Endothelial cell (in vitro differentiated cells): Measurements from ENCODE around the gene THAP2. TPM values are rescaled to one million over a fixed set of nuclear protein-coding genes. Genes with fewer than 3 reads are reported as not detected.
A peak's percentile ranks its signal among the peaks of the same experiment; 100 is the strongest.

Source experiments
- DNase-seq: peaks from one replicate; pipeline ENCODE4 v3.0.0; 2021; ENCODE audit warnings: low spot score
- H3K27ac Mint-ChIP-seq: one replicate; pipeline ENCODE4 v1.8.0; 2021; ENCODE audit warnings: mixed read lengths, inconsistent platforms; ENCODE audit not compliant: unreplicated experiment
- H3K27me3 Mint-ChIP-seq: one replicate; pipeline ENCODE4 v1.8.0; 2021; ENCODE audit warnings: mild to moderate bottlenecking, moderate library complexity, mixed read lengths, inconsistent platforms; ENCODE audit not compliant: unreplicated experiment
- H3K36me3 Mint-ChIP-seq: one replicate; pipeline ENCODE4 v1.8.0; 2021; ENCODE audit warnings: mild to moderate bottlenecking, low read depth, mixed read lengths, inconsistent platforms; ENCODE audit not compliant: unreplicated experiment
- H3K4me1 Mint-ChIP-seq: one replicate; pipeline ENCODE4 v1.8.0; 2021; ENCODE audit warnings: mild to moderate bottlenecking, mixed read lengths, inconsistent platforms; ENCODE audit not compliant: unreplicated experiment
- H3K4me3 Mint-ChIP-seq: one replicate; pipeline ENCODE4 v1.8.0; 2021; ENCODE audit warnings: mild to moderate bottlenecking, mixed read lengths, inconsistent platforms; ENCODE audit not compliant: unreplicated experiment
- H3K9me3 Mint-ChIP-seq: one replicate; pipeline ENCODE4 v1.8.0; 2021; ENCODE audit warnings: mixed read lengths, inconsistent platforms; ENCODE audit not compliant: unreplicated experiment
- total RNA-seq: library from RNA; stranded (reverse); fragmentation: NEBNext Ultra II Directional; extraction: Animal tissue kit (Norgen Biotek cat#: 25700); gene quantifications from one replicate; pipeline ENCODE4 v1.2.1, GENCODE V29; 2021; ENCODE audit not compliant: unreplicated experiment
- TF ChIP-seq, protein P1 (sequence below): fragments of 200-600 bp; sonication (generic); IDR thresholded peaks from one replicate; pipeline ENCODE4 v1.5.0; 2021; ENCODE audit warnings: antibody characterized with exemption; ENCODE audit not compliant: unreplicated experiment

The THAP2 gene
- total RNA-seq, 1 donor from 2014 or later = 4.2 TPM

DNA sequence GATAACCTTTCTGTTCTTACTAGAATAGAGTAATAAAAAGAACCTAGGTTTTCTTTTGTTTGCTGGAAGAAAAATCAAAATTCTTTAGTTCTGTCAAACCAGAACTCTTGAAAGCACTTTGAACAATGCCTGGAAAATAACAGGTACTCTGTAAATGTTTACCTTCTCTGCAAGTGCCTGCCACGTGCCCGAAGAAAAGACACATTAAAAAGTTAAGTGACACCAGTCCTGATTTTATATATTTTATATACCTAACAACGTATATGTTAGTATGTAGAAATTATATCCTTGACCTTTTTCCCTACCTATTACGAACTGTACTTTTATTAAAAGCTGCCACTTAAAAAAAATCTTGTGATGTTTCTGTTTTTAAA is 976 bp downstream of the THAP2 start:
- Mint-ChIP-seq H3K27ac (peak overlapping the region; percentile 100), H3K27me3 (peaks cover 19% of the 10 kb centered on the region), H3K4me3 (peak overlapping the region; percentile 100), H3K9me3 (no peaks in the 10 kb centered on the region), H3K4me1 (peaks cover 28% of the 10 kb centered on the region), H3K36me3 (peaks cover 16% of the 10 kb centered on the region)
- TF ChIP-seq, protein P1, sequence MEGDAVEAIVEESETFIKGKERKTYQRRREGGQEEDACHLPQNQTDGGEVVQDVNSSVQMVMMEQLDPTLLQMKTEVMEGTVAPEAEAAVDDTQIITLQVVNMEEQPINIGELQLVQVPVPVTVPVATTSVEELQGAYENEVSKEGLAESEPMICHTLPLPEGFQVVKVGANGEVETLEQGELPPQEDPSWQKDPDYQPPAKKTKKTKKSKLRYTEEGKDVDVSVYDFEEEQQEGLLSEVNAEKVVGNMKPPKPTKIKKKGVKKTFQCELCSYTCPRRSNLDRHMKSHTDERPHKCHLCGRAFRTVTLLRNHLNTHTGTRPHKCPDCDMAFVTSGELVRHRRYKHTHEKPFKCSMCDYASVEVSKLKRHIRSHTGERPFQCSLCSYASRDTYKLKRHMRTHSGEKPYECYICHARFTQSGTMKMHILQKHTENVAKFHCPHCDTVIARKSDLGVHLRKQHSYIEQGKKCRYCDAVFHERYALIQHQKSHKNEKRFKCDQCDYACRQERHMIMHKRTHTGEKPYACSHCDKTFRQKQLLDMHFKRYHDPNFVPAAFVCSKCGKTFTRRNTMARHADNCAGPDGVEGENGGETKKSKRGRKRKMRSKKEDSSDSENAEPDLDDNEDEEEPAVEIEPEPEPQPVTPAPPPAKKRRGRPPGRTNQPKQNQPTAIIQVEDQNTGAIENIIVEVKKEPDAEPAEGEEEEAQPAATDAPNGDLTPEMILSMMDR = no peak
- DNase-seq = no peak

DNA sequence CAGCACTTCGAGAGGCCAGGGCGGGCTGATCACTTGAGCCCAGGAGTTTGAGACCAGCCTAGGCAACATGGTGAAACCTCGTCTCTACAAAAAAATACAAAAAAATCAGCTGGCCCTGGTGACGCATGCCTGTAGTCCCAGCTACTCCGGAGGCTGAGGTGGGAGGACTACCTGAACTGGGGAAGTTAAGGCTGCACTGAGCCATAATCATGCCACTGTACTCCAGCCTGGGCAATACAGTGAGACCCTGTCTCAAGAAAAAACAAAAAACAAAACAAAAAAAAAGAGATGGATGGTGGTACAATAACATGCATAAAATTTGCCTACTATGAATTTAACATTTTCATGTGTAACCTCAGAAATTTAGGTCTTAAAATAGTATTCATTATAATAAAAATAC is 2.2 kb downstream of the THAP2 start:
- H3K9me3 Mint-ChIP-seq = no peaks in the 10 kb centered on the region
- peaks cover 29% of the 10 kb centered on the region for H3K4me1 Mint-ChIP-seq
- H3K27me3 Mint-ChIP-seq = peaks cover 19% of the 10 kb centered on the region
- peaks cover 16% of the 10 kb centered on the region for H3K36me3 Mint-ChIP-seq
- no peak overlapping the region for H3K27ac Mint-ChIP-seq
- no peak for DNase-seq
- TF ChIP-seq, protein P1 = no peak
- no peak overlapping the region for H3K4me3 Mint-ChIP-seq

DNA sequence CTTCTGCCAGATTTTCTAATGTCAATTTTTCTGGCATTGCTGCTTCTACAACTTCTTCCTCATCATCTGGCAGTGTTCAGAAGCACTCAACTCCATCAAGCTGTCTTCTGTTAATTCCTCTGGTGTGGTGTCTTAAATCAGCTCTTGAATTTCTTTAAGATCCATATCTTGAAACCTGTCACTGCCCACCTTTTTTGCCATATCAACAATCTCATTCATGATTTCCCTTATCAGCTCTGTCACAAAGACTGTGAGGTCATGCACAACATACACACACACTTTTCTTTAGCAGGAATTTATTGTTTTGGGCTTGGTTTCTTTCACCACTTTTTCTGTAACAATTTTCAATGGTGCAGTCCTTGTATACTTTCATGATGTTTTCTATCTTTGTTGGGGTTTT is 7.2 kb downstream of the THAP2 start:
- no peak overlapping the region for H3K4me3 Mint-ChIP-seq
- no peak overlapping the region for H3K27ac Mint-ChIP-seq

DNA sequence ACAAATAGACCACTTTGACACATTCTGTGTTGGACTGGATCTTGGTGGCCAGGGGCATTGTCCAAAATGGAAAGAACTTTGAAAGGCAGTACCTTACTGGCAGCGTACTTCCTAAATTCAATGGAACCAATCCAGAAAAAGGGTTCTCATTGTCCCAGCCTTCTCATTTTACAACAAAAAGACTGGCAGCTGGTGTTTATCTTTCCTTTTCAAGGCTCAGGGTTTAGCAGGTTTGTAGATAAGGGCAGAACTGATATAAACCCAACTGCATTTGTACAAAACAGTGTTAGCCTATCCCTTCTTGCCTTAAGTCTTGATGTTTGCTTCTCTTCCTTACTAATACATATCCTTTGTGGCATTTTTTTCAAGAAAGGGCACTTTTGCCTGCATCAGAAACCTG is 7.7 kb downstream of the THAP2 start:
- no peak for DNase-seq
- Mint-ChIP-seq H3K9me3 (no peaks in the 10 kb centered on the region), H3K27me3 (no peaks in the 10 kb centered on the region), H3K27ac (no peak overlapping the region), H3K4me3 (no peak overlapping the region), H3K36me3 (no peaks in the 10 kb centered on the region), H3K4me1 (peaks cover 9% of the 10 kb centered on the region)
- TF ChIP-seq, protein P1 = no peak

More for the DNA sequence above, 7.2 kb downstream of the THAP2 start:
- Mint-ChIP-seq H3K4me1 (peaks cover 9% of the 10 kb centered on the region), H3K36me3 (no peaks in the 10 kb centered on the region), H3K27me3 (no peaks in the 10 kb centered on the region), H3K9me3 (no peaks in the 10 kb centered on the region)
- TF ChIP-seq, protein P1 = no peak
- DNase-seq = no peak

DNA sequence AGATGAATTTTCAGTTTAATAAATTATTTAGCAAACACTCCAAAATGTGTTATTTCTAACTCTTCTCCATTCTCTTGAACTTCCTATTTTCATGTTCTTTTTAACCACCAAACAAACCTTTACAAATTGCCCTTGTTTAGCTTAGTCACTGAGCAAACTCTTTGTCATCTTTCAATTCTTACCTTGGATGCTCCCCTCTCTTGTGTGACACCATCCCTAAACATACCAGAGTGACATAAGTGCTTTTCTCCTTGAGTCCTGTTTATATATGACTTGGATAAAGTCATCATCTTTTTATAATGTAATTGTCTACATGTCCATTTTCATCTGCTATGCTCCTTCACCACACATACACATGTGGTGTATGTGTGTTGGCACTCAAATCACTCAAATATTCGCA is 18.4 kb downstream of the THAP2 start:
- Mint-ChIP-seq H3K9me3 (no peaks in the 10 kb centered on the region), H3K36me3 (no peaks in the 10 kb centered on the region), H3K27ac (no peak overlapping the region), H3K27me3 (no peaks in the 10 kb centered on the region), H3K4me1 (peaks cover under 1% of the 10 kb centered on the region), H3K4me3 (no peak overlapping the region)
- TF ChIP-seq, protein P1 = no peak
- DNase-seq = no peak
